SK-N-SH (cell line): ENCODE measurements around the gene NDUFA6. TPM values are rescaled to one million over a fixed set of nuclear protein-coding genes. Genes with fewer than 3 reads are reported as not detected.

Experiments
- CTCF ChIA-PET: fragments of 300-600, 350-600 bp; formaldehyde crosslinking; extraction: SDS; loops from one replicate; lab custom pipeline; 2021; lab: Yijun Ruan, JAX
- POLR2A ChIA-PET: fragments of 350-600 bp; sonication (Branson Sonifier 250); formaldehyde crosslinking; extraction: SDS; loops from one replicate; lab custom pipeline; 2020; ENCODE audit warnings: antibody characterized with exemption, inconsistent platforms; lab: Yijun Ruan, JAX
- DNase-seq: peaks from one replicate; pipeline ENCODE4 v3.0.0; 2012
- H2AFZ ChIP-seq: fragments of 200-600 bp; sonication (generic); 2 replicates; pipeline ENCODE4 v1.8.1; 2016; ENCODE audit warnings: antibody characterized with exemption, mild to moderate bottlenecking, low read depth
- H3F3A ChIP-seq: fragments of 200-600 bp; sonication (generic); replicated peaks from 2 replicates; pipeline ENCODE3; 2016; ENCODE audit warnings: antibody characterized with exemption, mild to moderate bottlenecking; ENCODE audit not compliant: insufficient read depth
- H3K27ac ChIP-seq, 2 experiments: fragments of 200-500 bp in 1 of 2; fragments of 200-600 bp in 1 of 2; sonication (Bioruptor generic) in 1 of 2; sonication (generic), shearing (Covaris generic) in 1 of 2; 2 replicates each; pipeline versions ENCODE4 v1.5.1 to v1.6.1; 2014 to 2016; ENCODE audit warnings: low read depth in 2 of 2, inconsistent platforms in 1 of 2, low read length in 1 of 2, mild to moderate bottlenecking in 1 of 2, mixed read lengths in 1 of 2
- H3K27me3 ChIP-seq: fragments of 200-600 bp; sonication (generic), shearing (Covaris generic); 2 replicates; pipeline ENCODE4 v1.6.1; 2016; ENCODE audit warnings: mixed run types; ENCODE audit not compliant: insufficient read depth
- H3K36me3 ChIP-seq, 2 experiments: fragments of 200-500 bp in 1 of 2; fragments of 200-600 bp in 1 of 2; sonication (Bioruptor generic) in 1 of 2; sonication (generic) in 1 of 2; replicated peaks in 1 of 2; 2 replicates each; pipeline versions ENCODE3 to v1.5.1; 2014 to 2016; ENCODE audit warnings: low read length in 1 of 2, mild to moderate bottlenecking in 1 of 2; ENCODE audit not compliant: insufficient read depth in 2 of 2, control insufficient read depth in 1 of 2
- H3K4me1 ChIP-seq, 2 experiments: fragments of 200-500 bp in 1 of 2; fragments of 200-600 bp in 1 of 2; sonication (Bioruptor generic) in 1 of 2; sonication (generic), shearing (Covaris generic) in 1 of 2; 2 replicates each; pipeline versions ENCODE4 v1.5.1 to v1.6.1; 2014 to 2016; ENCODE audit warnings: low read depth in 1 of 2, low read length in 1 of 2, mixed run types in 1 of 2; ENCODE audit not compliant: insufficient read depth in 2 of 2, control insufficient read depth in 1 of 2
- H3K4me2 ChIP-seq: fragments of 200-600 bp; sonication (generic), shearing (Covaris generic); 2 replicates; pipeline ENCODE4 v1.6.1; 2017; ENCODE audit warnings: mixed run types
- H3K4me3 ChIP-seq, 2 experiments: fragments of 200-500 bp in 1 of 2; fragments of 200-600 bp in 1 of 2; sonication (Bioruptor generic) in 1 of 2; sonication (generic), shearing (Covaris generic) in 1 of 2; 2 replicates each; pipeline versions ENCODE4 v1.5.1 to v1.8.1; 2014 to 2016; ENCODE audit warnings: low read depth in 2 of 2, inconsistent platforms in 1 of 2, low read length in 1 of 2, mild to moderate bottlenecking in 1 of 2, mixed read lengths in 1 of 2, moderate library complexity in 1 of 2
- H3K79me2 ChIP-seq: fragments of 200-600 bp; sonication (generic); 2 replicates; pipeline ENCODE4 v1.8.1; 2017; ENCODE audit warnings: mild to moderate bottlenecking; ENCODE audit not compliant: insufficient read depth
- H3K9ac ChIP-seq: fragments of 200-600 bp; sonication (generic); 2 replicates; pipeline ENCODE4 v1.6.1; 2017; ENCODE audit warnings: mixed run types
- H3K9me2 ChIP-seq: fragments of 200-600 bp; sonication (generic); 2 replicates; pipeline ENCODE4 v1.6.1; 2017; ENCODE audit warnings: mixed run types
- H3K9me3 ChIP-seq: fragments of 200-600 bp; sonication (generic); 2 replicates; pipeline ENCODE4 v1.6.1; 2017; ENCODE audit warnings: mixed run types, mild to moderate bottlenecking, moderate library complexity
- H4K20me1 ChIP-seq: fragments of 200-600 bp; sonication (generic); 2 replicates; pipeline ENCODE4 v1.6.1; 2017; ENCODE audit warnings: mild to moderate bottlenecking, mixed run types; ENCODE audit not compliant: insufficient read depth
- CTCF ChIP-seq: fragments of 200-600 bp; sonication (generic); IDR thresholded peaks from 2 replicates; pipeline ENCODE4 v1.6.1; 2017; ENCODE audit warnings: antibody characterized with exemption, mild to moderate bottlenecking, moderate library complexity
- ELF1 ChIP-seq: IDR thresholded peaks from 2 replicates; pipeline ENCODE4 v1.4.0; 2012
- EZH2phosphoT487 ChIP-seq: fragments of 200-600 bp; sonication (generic); IDR thresholded peaks from 2 replicates; pipeline ENCODE4 v1.6.1; 2017; ENCODE audit warnings: low read depth, mixed run types, mild to moderate bottlenecking, antibody characterized with exemption, moderate library complexity, borderline replicate concordance
- FOXM1 ChIP-seq: IDR thresholded peaks from 2 replicates; pipeline ENCODE4 v1.4.0; 2012; ENCODE audit warnings: low read depth, mild to moderate bottlenecking
- GATA2 ChIP-seq: sonication (generic); formaldehyde crosslinking; IDR thresholded peaks from 2 replicates; pipeline ENCODE4 v1.5.0; 2020; ENCODE audit warnings: mild to moderate bottlenecking, missing genetic modification reagents
- IRF3 ChIP-seq: fragments of 150-350 bp; IDR thresholded peaks from 2 replicates; pipeline ENCODE4 v1.6.1; 2016; ENCODE audit warnings: mild to moderate bottlenecking, low read depth, low read length
- MAX ChIP-seq: IDR thresholded peaks from 2 replicates; pipeline ENCODE4 v1.4.0; 2012; ENCODE audit warnings: low read depth
- MXI1 ChIP-seq: IDR thresholded peaks from 2 replicates; pipeline ENCODE4 v1.6.1; 2012; ENCODE audit warnings: mild to moderate bottlenecking, low read depth, low read length, improper control_type of control experiment
- NFIC ChIP-seq: IDR thresholded peaks from 2 replicates; pipeline ENCODE4 v1.4.0; 2012; ENCODE audit warnings: borderline replicate concordance
- POLR2AphosphoS5 ChIP-seq: IDR thresholded peaks from 2 replicates; pipeline ENCODE4 v1.6.1; 2012; ENCODE audit warnings: low read depth, low read length
- RCOR1 ChIP-seq: fragments of 150-350 bp; IDR thresholded peaks from 2 replicates; pipeline ENCODE4 v1.6.1; 2017; ENCODE audit warnings: antibody characterized with exemption, low read length
- SIN3A ChIP-seq: IDR thresholded peaks from 2 replicates; pipeline ENCODE4 v1.6.1; 2012; ENCODE audit warnings: low read depth, mild to moderate bottlenecking, low read length, moderate library complexity, borderline replicate concordance
- SMC3 ChIP-seq: IDR thresholded peaks from 2 replicates; pipeline ENCODE4 v1.6.1; 2012; ENCODE audit warnings: low read depth, low read length, improper control_type of control experiment
- USF1 ChIP-seq: IDR thresholded peaks from 2 replicates; pipeline ENCODE4 v1.4.0; 2012; ENCODE audit warnings: low read depth, borderline replicate concordance
- YY1 ChIP-seq: IDR thresholded peaks from 2 replicates; pipeline ENCODE4 v1.4.0; 2012; ENCODE audit warnings: low read depth, mild to moderate bottlenecking
- WGBS: methylation state at CpG from one replicate; pipeline ENCODE4 v1.1.6; 2017; ENCODE audit warnings: low lambda C conversion rate; 5-methylcytosine and 5-hydroxymethylcytosine counted together
- polyA plus RNA-seq, 3 experiments: library from polyadenylated mRNA; depleted of rRNA; stranded (reverse); fragments of >200 nt; gene quantifications; 2 replicates each; pipeline ENCODE4 v1.2.3, GENCODE V29; 2012
- TF ChIP-seq, protein P1 (sequence below): IDR thresholded peaks from 2 replicates; pipeline ENCODE4 v1.4.0; 2012; ENCODE audit warnings: low read depth, borderline replicate concordance
- TF ChIP-seq, protein P2 (sequence below): IDR thresholded peaks from 2 replicates; pipeline ENCODE4; 2012
- TF ChIP-seq, protein P3 (sequence below): IDR thresholded peaks from 2 replicates; pipeline ENCODE4 v1.6.1; 2012; ENCODE audit warnings: mild to moderate bottlenecking, low read depth, low read length, moderate library complexity

The NDUFA6 gene
- polyA plus RNA-seq, 1 of the 3 experiments (the other 2 are of a cell fraction): 42.0 TPM

- TF ChIP-seq, protein P1, sequence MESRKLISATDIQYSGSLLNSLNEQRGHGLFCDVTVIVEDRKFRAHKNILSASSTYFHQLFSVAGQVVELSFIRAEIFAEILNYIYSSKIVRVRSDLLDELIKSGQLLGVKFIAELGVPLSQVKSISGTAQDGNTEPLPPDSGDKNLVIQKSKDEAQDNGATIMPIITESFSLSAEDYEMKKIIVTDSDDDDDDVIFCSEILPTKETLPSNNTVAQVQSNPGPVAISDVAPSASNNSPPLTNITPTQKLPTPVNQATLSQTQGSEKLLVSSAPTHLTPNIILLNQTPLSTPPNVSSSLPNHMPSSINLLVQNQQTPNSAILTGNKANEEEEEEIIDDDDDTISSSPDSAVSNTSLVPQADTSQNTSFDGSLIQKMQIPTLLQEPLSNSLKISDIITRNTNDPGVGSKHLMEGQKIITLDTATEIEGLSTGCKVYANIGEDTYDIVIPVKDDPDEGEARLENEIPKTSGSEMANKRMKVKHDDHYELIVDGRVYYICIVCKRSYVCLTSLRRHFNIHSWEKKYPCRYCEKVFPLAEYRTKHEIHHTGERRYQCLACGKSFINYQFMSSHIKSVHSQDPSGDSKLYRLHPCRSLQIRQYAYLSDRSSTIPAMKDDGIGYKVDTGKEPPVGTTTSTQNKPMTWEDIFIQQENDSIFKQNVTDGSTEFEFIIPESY: no peak
- no peak for TF ChIP-seq SMC3
- TF ChIP-seq FOXM1: no peak
- no peak for TF ChIP-seq SIN3A
- TF ChIP-seq POLR2AphosphoS5: no peak
- no peak for TF ChIP-seq USF1
- TF ChIP-seq GATA2 (CRISPR knock-in tag): no peak
- TF ChIP-seq MAX: no peak
- no peak for TF ChIP-seq NFIC
- no peak for TF ChIP-seq MXI1
- no peak for TF ChIP-seq IRF3
- TF ChIP-seq, protein P2, sequence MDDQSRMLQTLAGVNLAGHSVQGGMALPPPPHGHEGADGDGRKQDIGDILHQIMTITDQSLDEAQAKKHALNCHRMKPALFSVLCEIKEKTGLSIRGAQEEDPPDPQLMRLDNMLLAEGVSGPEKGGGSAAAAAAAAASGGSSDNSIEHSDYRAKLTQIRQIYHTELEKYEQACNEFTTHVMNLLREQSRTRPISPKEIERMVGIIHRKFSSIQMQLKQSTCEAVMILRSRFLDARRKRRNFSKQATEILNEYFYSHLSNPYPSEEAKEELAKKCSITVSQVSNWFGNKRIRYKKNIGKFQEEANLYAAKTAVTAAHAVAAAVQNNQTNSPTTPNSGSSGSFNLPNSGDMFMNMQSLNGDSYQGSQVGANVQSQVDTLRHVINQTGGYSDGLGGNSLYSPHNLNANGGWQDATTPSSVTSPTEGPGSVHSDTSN: no peak
- no peak for TF ChIP-seq YY1
- TF ChIP-seq RCOR1: no peak
- TF ChIP-seq, protein P3, sequence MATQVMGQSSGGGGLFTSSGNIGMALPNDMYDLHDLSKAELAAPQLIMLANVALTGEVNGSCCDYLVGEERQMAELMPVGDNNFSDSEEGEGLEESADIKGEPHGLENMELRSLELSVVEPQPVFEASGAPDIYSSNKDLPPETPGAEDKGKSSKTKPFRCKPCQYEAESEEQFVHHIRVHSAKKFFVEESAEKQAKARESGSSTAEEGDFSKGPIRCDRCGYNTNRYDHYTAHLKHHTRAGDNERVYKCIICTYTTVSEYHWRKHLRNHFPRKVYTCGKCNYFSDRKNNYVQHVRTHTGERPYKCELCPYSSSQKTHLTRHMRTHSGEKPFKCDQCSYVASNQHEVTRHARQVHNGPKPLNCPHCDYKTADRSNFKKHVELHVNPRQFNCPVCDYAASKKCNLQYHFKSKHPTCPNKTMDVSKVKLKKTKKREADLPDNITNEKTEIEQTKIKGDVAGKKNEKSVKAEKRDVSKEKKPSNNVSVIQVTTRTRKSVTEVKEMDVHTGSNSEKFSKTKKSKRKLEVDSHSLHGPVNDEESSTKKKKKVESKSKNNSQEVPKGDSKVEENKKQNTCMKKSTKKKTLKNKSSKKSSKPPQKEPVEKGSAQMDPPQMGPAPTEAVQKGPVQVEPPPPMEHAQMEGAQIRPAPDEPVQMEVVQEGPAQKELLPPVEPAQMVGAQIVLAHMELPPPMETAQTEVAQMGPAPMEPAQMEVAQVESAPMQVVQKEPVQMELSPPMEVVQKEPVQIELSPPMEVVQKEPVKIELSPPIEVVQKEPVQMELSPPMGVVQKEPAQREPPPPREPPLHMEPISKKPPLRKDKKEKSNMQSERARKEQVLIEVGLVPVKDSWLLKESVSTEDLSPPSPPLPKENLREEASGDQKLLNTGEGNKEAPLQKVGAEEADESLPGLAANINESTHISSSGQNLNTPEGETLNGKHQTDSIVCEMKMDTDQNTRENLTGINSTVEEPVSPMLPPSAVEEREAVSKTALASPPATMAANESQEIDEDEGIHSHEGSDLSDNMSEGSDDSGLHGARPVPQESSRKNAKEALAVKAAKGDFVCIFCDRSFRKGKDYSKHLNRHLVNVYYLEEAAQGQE: no peak
- TF ChIP-seq EZH2phosphoT487: no peak
- no peak for TF ChIP-seq CTCF
- no peak for TF ChIP-seq ELF1
- TF ChIP-seq, all 33 proteins: peak for 0
These were observed 11.9 kb downstream of the NDUFA6 start for GRCh38 chr22:42078469-42079318.

More at GRCh38 chr22:42078469-42079318, 11.9 kb downstream of the NDUFA6 start:
- Histone ChIP-seq H3F3A (no peaks in the 10 kb centered on the region), H3K27me3 (no peaks in the 10 kb centered on the region), H3K4me2 (peak overlapping the region; percentile 70; the same call in 1 of the 2 replicates), H3K79me2 (peaks cover 15% of the 10 kb centered on the region), H3K9ac (peak overlapping the region; percentile 78), H2AFZ (peak overlapping the region; percentile 59; the same call in 1 of the 2 replicates), H4K20me1 (no peaks in the 10 kb centered on the region), H3K27ac (peak overlapping the region; percentile 76 to 78), H3K36me3 (no peaks in the 10 kb centered on the region), H3K9me3 (no peaks in the 10 kb centered on the region), H3K4me3 (peak overlapping the region; percentile 60 to 71; a peak in 3 of 4 replicates), H3K4me1 (peaks cover 0 to 8% of the 10 kb centered on the region in 2 experiments; a peak in 2 of 4 replicates), H3K9me2 (no peaks in the 10 kb centered on the region)
- CTCF ChIA-PET: interaction anchor here (1.2 kb wide), 1 partner anchor 12 kb away, joined by 4 read pairs; no protein-coding TSS in a partner anchor
- DNase-seq: no peak
- POLR2A ChIA-PET: no interaction called here
- WGBS: 78% methylated on average over 8 of the region's 24 CpGs
